A673 (cell line): ENCODE data around the gene IGLL1. TPM values are rescaled to one million over a fixed set of nuclear protein-coding genes. Genes with fewer than 3 reads are reported as not detected.
A peak's percentile ranks its signal among the peaks of the same experiment; 100 is the strongest.

Experiments
- BruUV-seq: library from RNA; stranded (reverse); fragments of 400-500 nt; replicated peaks from 2 replicates; lab custom pipeline; 2021; lab: Mats Ljungman, UMichigan
- CTCF ChIA-PET: fragments of 300-600 bp; sonication (Branson Sonifier 250); formaldehyde crosslinking; loops from one replicate; lab custom pipeline; 2022; ENCODE audit warnings: antibody characterized with exemption; lab: Charles Lee
- POLR2A ChIA-PET: fragments of 300-600 bp; sonication (Branson Sonifier 250); formaldehyde crosslinking; loops from one replicate; lab custom pipeline; 2022; ENCODE audit warnings: antibody characterized with exemption; ENCODE audit not compliant: low non-redundant PET; lab: Charles Lee
- DNase-seq: peaks from one replicate; pipeline ENCODE4 v3.0.0-alpha.2; 2015; ENCODE audit warnings: low spot score
- H3K27ac ChIP-seq: fragments of 200-600 bp; sonication (generic); 2 replicates; pipeline ENCODE4 v1.5.1; 2016; ENCODE audit warnings: mixed run types, low read depth, mild to moderate bottlenecking, mixed read lengths, antibody characterized with exemption, low read length; ENCODE audit not compliant: poor library complexity, severe bottlenecking
- H3K27me3 ChIP-seq: fragments of 200-600 bp; sonication (generic); replicated peaks from 2 replicates; pipeline ENCODE4 v1.6.1; 2017; ENCODE audit warnings: mixed run types, low read depth, mild to moderate bottlenecking, mixed read lengths, antibody characterized with exemption, low read length; ENCODE audit not compliant: insufficient read depth, poor library complexity
- H3K36me3 ChIP-seq: fragments of 200-600 bp; sonication (generic); 2 replicates; pipeline ENCODE4 v1.6.1; 2016; ENCODE audit warnings: mixed run types, mild to moderate bottlenecking, mixed read lengths, antibody characterized with exemption, low read length; ENCODE audit not compliant: insufficient read depth, poor library complexity, severe bottlenecking
- H3K4me1 ChIP-seq: fragments of 200-600 bp; sonication (generic); 2 replicates; pipeline ENCODE4 v1.6.1; 2017; ENCODE audit warnings: mixed run types, mild to moderate bottlenecking, mixed read lengths, antibody characterized with exemption, low read length; ENCODE audit not compliant: insufficient read depth, poor library complexity, severe bottlenecking
- H3K4me3 ChIP-seq: fragments of 200-600 bp; sonication (generic); 2 replicates; pipeline ENCODE4 v1.5.1; 2016; ENCODE audit warnings: low read depth, mixed run types, mild to moderate bottlenecking, mixed read lengths, low read length; ENCODE audit not compliant: poor library complexity, severe bottlenecking
- H3K9me3 ChIP-seq: fragments of 200-600 bp; sonication (generic); 2 replicates; pipeline ENCODE4 v1.6.1; 2016; ENCODE audit warnings: mixed run types, low read depth, mild to moderate bottlenecking, mixed read lengths, antibody characterized with exemption, low read length; ENCODE audit not compliant: poor library complexity, severe bottlenecking
- EZH2 ChIP-seq: fragments of 200-600 bp; sonication (generic); IDR thresholded peaks from 2 replicates; pipeline ENCODE4 v1.6.1; 2017; ENCODE audit warnings: borderline replicate concordance, low read depth, mild to moderate bottlenecking, mixed read lengths, antibody characterized with exemption, low read length; ENCODE audit not compliant: poor library complexity, severe bottlenecking
- intact Hi-C: fragments of 100-400 bp; cut with micrococcal nuclease; formaldehyde crosslinking; loops from one replicate; pipeline ENCODE4 v1.10.0; 2022; ENCODE audit not compliant: unreplicated experiment
- total RNA-seq: library from RNA; stranded (reverse); gene quantifications from 2 replicates; pipeline ENCODE4 v1.2.3, GENCODE V29; 2021
- TF ChIP-seq, protein P1 (sequence below): fragments of 300-800, 200-600 bp; sonication (generic); conservative IDR thresholded peaks from 2 replicates; pipeline ENCODE4 v1.5.1; 2017; ENCODE audit warnings: low read depth, mild to moderate bottlenecking, antibody characterized with exemption, low read length, moderate library complexity, mixed read lengths

IGLL1 gene
- total RNA-seq, 1 experiment from 2014 or later, result not detected

DNA sequence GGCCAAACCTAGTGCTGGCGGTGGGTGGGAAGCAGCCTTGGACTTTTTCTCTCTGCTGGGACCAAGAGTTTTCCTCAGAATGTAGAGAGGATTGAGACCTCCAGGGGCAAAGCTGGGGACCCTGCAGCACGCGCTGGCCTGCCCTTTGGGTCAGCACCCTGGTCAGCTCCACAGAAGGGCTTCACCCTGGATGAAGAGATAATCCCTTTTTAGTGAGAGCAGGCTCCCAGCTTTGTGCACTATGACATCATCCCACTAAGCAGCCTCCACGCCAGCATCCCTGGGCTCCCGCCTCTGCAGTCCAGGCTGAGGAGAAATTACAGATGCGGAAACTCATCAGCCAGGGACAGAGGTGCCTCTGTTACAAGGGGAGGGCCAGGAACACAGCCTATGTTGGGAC is 28.5 kb upstream of the IGLL1 start:
- H3K4me1 ChIP-seq, result no peaks in the 10 kb centered on the region
- intact Hi-C loops, result no loop called here
- BruUV-seq, result no TSS peak
- DNase-seq, result peak; percentile 23
- H3K9me3 ChIP-seq, result no peaks in the 10 kb centered on the region
- TF ChIP-seq EZH2, result no peak
- TF ChIP-seq, protein P1, sequence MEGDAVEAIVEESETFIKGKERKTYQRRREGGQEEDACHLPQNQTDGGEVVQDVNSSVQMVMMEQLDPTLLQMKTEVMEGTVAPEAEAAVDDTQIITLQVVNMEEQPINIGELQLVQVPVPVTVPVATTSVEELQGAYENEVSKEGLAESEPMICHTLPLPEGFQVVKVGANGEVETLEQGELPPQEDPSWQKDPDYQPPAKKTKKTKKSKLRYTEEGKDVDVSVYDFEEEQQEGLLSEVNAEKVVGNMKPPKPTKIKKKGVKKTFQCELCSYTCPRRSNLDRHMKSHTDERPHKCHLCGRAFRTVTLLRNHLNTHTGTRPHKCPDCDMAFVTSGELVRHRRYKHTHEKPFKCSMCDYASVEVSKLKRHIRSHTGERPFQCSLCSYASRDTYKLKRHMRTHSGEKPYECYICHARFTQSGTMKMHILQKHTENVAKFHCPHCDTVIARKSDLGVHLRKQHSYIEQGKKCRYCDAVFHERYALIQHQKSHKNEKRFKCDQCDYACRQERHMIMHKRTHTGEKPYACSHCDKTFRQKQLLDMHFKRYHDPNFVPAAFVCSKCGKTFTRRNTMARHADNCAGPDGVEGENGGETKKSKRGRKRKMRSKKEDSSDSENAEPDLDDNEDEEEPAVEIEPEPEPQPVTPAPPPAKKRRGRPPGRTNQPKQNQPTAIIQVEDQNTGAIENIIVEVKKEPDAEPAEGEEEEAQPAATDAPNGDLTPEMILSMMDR, result no peak
- no peaks in the 10 kb centered on the region for H3K27me3 ChIP-seq
- no peak overlapping the region for H3K4me3 ChIP-seq
- POLR2A ChIA-PET, result no interaction called here
- H3K36me3 ChIP-seq, result no peaks in the 10 kb centered on the region
- CTCF ChIA-PET, result no interaction called here
- H3K27ac ChIP-seq, result no peak overlapping the region

GRCh38 chr22:23606204-23607131 is 26.4 kb upstream of the IGLL1 start:
- POLR2A ChIA-PET, result no interaction called here
- H3K36me3 ChIP-seq, result no peaks in the 10 kb centered on the region
- no peak overlapping the region for H3K27ac ChIP-seq
- H3K4me3 ChIP-seq, result no peak overlapping the region
- CTCF ChIA-PET, result interaction anchor here (0.6 kb wide), 1 partner anchor 153 kb away, joined by 7 read pairs; no protein-coding TSS in a partner anchor
- no peaks in the 10 kb centered on the region for H3K27me3 ChIP-seq
- no TSS peak for BruUV-seq
- no peak for DNase-seq
- H3K4me1 ChIP-seq, result no peaks in the 10 kb centered on the region
- intact Hi-C loops, result no loop called here
- H3K9me3 ChIP-seq, result no peaks in the 10 kb centered on the region
- TF ChIP-seq, protein P1, result no peak
- TF ChIP-seq EZH2, result no peak

- H3K4me3 ChIP-seq, result no peak overlapping the region
- CTCF ChIA-PET, result no interaction called here
- POLR2A ChIA-PET, result no interaction called here
- H3K27me3 ChIP-seq, result no peaks in the 10 kb centered on the region
- DNase-seq, result no peak
- no peaks in the 10 kb centered on the region for H3K4me1 ChIP-seq
- H3K9me3 ChIP-seq, result no peaks in the 10 kb centered on the region
- intact Hi-C loops, result no loop called here
- H3K36me3 ChIP-seq, result no peaks in the 10 kb centered on the region
- H3K27ac ChIP-seq, result no peak overlapping the region
- TF ChIP-seq EZH2, result no peak
- TF ChIP-seq, protein P1, result no peak
- BruUV-seq, result no TSS peak
Measured at GRCh38 chr22:23604939-23605712, 25.0 kb upstream of the IGLL1 start.
